Fibroblast of peridontal ligament (primary cell): Measurements from ENCODE around the gene SAMD11.

Source experiments
- DNase-seq: peaks from one replicate; pipeline ENCODE4 v3.0.0-alpha.2; 2010; ENCODE audit errors: extremely low read depth

Gene SAMD11

DNA sequence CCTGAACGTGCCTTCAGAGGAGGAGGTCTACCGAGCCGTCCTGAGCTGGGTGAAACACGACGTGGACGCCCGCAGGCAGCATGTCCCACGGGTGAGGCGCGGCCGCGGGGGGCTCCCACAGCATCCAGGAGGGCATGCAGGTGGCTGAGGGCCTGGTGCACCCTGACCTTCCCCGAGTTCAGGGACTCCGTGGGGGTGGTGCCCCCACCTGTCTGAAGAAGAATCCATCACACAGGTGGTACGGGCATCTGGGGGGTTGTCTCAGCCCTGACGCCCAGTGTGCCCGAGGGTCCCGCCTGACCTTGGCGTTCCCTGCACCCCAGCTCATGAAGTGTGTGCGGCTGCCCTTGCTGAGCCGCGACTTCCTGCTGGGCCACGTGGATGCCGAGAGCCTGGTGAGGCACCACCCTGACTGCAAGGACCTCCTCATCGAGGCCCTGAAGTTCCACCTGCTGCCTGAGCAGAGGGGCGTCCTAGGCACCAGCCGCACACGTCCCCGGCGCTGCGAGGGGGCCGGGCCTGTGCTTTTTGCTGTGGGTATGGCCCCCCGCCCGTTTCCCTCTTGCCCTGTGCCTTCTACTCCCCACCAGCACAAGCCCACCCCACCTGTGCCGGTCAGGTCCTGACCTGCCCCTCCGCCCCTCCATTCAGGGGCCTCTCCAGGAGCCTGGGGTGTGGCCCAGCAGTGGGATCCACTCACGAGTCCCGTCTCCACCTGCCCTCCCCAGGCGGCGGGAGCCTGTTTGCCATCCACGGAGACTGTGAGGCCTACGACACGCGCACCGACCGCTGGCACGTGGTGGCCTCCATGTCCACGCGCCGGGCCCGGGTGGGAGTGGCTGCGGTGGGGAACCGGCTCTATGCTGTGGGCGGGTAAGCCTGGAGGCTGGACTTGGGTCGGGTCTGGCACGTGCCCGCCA is 38.9 kb downstream of the SAMD11 start:
- no peak for DNase-seq

DNA sequence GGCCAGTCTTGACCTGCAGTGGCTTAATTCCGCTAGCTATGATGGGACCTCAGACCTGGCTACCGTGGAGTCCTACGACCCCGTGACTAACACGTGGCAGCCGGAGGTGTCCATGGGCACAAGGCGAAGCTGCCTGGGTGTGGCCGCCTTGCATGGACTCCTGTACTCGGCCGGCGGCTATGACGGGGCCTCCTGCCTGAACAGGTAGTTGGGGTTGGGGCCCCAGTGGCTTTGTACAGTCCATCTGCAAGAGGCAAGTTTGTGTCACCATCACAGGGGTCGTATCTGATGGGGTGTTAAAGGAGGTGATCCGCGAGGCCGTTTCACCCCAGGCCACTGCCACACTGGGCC is 39.6 kb downstream of the SAMD11 start:
- DNase-seq, result no peak

DNA sequence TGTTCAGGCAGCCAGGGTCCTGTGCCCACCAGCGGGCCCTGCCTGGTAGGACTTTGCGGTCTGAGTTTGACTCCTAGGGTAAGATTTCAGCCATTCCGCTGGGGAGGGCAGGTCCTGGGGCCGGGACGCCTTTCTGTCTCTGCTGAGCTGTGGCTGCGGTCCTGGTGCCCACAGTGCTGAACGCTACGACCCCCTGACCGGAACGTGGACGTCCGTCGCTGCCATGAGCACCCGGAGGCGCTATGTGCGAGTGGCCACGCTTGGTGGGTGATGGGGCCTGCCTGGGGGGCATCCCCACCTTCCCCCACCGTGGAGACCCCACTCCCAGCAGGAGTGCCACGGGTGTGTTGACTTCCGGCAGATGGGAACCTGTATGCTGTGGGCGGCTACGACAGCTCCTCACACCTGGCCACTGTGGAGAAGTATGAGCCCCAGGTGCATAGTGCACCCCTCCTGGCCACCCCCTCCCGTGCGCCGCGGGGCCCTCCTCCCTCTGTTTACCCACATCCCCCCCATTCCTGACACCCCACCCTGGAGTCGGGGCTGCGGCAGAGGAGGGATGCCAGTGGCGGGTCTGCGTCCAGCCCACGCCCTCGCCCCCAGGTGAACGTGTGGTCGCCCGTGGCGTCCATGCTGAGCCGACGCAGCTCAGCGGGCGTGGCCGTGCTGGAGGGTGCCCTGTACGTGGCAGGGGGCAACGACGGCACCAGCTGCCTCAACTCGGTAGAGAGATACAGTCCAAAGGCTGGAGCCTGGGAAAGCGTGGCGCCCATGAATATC is 40.2 kb downstream of the SAMD11 start:
- DNase-seq, result no peak

DNA sequence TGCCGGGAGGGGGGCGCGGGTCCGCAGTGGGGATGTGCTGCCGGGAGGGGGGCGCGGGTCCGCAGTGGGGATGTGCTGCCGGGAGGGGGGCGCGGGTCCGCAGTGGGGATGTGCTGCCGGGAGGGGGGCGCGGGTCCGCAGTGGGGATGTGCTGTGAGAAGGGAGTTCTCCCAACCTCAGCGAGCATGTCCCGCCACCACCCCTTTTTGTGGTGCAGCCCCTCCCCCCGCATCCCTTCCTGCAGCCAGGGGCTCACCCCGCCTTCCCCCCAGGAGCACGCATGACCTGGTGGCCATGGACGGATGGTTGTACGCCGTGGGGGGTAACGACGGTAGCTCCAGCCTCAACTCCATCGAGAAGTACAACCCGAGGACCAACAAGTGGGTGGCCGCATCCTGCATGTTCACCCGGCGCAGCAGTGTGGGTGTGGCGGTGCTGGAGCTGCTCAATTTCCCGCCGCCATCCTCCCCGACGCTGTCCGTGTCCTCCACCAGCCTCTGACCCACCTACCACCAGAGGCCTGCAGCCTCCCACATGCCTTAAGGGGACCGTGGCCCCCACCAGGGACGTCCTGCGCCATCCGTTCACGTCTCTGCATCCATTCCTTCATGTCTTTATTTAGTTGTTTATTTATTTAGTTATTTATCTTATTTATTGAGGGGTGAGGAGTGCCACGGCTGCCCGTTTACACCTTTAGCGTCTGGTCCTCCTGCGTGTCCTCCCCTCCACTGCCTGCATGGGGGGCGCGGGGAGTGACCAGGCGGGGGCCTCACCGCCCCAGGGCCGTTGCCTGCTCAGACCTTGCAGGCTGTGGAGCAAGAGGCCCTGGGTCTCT is 41.2 kb downstream of the SAMD11 start:
- no peak for DNase-seq

DNA sequence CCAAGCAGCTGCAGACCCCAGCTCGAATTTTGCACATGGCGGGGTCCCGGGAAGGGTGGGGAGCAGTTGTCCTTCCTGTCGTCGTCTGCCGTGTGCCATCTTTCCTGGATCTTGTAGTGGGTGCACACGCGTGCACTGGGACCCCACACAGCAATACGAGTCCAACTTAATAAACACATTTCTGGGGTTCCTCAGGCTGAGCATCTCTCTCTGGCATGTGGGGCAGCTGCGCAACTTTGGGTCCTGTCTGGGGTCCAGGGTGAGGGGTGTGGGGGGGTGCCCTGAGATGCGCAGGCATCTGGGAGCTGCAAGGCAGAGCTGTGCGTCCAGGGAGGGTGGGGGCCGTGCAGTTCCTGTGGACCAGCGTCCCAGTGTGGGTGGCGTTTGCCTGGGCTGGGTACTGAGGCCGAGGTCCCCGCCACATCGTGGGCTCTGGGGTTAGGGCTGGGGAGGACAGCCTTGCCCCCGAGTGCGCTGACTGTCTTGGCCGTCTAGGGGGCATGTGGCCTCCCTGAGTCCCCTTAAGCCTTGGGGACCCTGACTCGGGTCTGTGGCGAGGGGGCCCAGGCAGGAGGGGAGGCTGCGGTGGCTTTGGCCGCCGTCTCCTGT is 41.9 kb downstream of the SAMD11 start:
- DNase-seq, result no peak

DNA sequence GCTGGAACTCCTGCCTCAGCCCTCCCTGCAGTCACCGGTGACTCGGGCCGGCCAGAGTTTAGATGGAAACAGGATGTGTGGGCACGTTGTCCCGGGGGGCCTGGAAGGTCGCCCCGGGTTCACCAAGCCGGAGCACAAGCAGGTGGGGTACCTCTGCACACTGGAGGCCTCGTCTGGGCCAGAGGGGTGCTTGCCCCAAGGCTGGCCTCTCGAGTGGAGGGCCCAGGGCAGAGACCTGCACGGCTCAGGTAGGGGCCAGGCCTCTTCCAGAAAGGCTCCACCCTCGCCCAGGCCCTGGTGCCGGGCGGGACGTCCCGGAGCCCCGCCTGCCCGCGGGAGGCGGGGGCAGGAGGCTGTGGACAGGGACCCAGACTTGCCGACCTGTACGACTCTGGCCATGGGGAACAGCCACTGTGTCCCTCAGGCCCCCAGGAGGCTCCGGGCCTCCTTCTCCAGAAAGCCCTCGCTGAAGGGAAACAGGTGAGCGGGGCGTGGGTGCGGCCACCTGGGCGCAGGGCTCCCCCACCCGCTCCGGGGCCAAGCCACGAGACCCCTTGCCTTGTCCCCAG is 42.5 kb downstream of the SAMD11 start, which contains the start of gene PLEKHN1:
TSS of gene PLEKHN1 (plus strand) at position 348 of the 569 bp plus-strand sequence. CDS start at position 398, 50 bp downstream.
- DNase-seq, result no peak

DNA sequence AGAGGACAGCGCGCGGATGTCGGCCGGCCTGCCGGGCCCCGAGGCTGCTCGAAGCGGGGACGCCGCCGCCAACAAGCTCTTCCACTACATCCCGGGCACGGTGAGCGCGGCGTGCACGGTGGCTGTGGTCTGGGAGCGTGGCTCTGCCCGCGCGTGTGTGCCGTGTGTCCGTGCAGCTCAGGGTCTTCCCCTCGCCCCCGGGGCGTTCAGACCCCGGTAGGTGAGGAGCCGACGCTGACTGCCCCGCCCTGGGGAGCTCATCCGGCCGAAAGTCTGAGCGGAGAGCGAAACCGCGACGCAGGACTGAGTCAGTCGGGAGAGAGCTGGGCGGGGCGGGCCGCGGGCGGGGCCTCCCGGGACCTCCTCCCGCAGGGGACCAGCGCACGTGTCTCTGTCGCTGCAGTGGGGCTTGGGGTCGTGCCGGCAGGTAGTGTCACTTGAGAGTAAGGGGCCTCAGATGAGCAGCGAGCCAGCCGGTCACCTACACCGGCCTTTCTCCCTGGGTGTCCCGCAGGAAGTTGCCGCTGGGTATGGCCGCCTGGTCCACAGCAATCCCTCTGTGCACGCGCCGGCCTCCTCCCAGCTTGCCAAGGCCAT is 43.1 kb downstream of the SAMD11 start:
- DNase-seq, result peak; percentile 40

DNA sequence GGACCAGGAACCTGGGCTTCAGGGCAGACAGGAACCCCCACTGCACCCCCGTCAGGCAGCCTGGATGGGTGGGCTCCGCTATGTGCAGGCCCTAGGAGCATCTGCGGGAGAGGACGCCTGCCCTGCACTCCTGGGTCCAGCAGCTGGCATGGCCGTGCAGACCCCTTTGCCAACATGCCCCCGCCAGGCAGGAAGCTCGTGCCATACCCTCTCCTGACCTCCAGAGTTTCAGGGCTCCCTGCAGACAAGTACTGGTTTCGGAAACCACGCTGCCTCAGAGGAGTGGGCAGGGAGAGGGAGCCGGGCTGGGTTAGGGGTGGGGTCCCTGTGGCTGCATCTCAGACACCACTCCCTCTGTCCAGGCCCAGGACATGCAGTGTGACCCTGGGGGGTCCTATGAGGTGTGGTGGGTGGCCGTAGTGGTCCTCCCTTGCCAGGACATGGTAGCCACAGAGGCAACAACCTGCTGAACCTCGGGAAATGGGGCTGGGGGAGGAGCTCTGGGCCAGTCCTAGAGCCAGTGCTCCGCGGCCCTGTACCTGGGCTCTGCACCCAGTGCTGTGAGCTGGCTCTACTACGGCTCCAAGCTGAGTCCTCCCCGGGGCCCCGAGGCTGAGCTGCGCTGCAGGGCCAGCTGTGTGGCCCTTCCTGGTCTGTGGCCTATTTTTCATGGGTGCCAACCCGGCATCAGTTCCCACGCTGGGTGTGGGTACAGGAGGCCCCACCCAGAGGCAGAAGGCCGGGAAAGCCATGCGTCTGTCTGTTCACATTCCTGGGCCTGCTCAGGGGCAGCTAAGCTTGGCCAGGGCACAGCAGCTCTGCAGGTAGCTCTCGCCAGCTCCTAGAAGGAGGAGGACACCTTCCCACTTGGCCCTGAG is 44.0 kb downstream of the SAMD11 start:
- DNase-seq, result no peak

DNA sequence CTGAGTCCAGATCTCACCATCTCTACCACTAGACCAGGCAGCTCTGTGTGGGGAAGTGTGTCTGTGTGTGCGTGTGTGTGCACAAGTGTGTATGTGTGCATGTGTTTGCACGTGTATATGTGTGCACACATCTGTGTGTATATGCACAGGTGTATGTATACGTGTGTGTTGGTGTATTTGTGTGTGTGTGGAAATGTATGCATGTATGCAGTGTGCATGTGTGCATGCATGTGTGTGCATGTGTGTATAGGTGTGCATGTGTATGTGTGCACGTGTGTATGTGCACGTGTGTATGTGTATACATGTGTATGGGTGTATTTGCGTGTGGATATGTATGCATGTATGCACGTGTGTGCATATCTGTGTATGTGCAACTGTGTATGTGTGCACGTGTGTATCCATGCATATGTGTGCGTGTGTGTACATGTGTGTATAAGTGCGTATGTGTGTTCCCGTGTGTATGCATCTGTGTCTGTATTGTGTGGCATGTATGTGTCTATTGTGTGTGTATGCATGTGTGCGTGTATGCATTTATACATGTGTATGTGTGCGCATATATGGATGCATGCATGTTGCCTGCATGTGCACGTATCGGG is 45.6 kb downstream of the SAMD11 start:
- DNase-seq, result no peak

DNA sequence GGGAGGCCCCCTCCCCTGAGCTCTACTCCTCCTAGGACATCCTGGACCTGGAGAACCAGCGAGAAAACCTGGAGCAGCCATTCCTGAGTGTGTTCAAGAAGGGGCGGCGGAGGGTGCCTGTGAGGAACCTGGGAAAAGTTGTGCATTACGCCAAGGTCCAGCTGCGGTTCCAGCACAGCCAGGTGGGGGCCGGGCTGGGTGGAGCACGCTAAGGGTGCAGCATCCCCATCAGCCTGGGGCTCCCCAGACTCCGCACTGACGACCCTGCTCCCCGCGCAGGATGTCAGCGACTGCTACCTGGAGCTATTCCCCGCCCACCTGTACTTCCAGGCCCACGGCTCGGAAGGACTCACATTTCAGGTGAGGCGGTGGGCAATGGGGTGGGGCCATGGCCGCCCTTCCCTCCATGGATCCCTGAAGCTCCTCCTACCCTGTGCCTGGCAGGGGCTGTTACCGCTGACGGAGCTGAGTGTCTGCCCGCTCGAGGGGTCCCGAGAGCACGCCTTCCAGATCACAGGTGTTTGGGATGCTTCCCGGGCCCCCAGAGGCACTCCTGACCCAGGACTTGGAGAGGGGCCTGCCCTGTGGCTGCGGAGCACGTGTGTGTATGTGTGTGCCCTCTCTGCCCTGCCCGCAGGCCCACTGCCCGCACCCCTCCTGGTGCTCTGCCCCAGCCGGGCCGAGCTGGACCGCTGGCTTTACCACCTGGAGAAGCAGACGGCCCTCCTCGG is 46.7 kb downstream of the SAMD11 start:
- DNase-seq, result no peak

DNA sequence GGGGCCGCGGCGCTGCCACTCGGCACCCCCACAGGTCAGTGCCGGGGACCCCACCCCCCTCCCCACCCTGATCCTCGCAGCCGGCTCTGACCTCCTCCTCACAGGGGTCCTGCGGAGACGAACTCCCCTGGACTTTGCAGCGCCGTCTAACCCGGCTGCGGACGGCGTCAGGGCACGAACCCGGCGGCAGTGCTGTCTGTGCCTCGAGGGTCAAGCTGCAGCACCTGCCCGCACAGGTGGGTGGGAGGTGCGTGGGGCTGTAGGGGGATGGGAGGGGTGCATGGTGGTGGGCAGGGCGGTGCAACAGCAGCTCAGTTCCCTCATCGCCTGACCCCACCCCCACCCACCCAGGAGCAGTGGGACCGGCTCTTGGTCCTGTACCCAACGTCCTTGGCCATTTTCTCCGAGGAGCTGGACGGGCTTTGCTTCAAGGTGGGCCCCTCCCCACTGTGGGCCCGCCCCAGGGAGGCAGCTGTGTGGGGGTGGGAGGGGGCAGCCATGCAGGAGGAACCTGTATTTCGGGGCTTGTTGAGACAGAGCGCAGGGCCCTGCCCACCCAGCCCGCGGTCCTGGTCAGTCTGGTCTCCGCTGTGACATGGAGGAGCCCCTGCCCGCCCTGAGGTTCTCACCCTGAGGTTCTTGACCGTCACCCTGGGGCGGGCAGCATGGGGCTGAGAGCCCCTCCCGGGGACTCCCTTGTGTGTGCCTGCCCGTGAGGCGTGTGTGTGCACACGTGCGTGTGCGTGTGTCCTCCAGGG is 47.4 kb downstream of the SAMD11 start:
- DNase-seq, result no peak

DNA sequence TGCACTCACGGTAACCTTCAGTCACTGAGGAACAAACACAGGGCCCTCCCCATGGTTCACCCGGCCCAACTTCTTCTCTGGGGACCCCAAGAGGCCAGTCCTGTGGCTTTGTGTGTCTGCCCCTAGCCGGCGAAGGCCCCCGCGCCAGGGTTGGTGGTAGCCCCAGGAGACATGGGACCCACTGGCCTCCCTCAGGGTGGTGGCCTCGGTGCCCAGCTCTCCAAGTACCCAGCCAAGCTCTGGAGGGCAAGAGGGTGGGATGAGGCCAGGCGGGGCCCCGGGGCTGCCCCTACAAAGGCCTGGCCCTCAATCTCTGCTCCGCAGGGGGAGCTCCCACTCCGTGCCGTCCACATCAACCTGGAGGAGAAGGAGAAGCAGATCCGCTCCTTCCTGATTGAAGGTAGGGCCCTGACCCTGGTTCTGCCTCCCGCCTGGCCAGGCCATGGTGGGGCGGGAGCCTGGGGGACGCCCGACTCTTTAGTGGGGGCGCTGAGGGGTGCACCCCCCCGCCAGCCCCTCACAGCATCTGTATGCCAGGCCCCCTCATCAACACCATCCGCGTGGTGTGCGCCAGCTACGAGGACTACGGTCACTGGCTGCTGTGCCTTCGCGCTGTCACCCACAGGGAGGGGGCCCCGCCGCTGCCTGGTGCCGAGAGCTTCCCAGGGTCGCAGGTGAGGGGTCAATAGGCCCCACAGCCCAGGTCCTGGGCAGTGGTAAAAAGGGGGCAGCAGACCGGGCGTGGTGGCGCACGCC is 48.2 kb downstream of the SAMD11 start:
- no peak for DNase-seq

DNA sequence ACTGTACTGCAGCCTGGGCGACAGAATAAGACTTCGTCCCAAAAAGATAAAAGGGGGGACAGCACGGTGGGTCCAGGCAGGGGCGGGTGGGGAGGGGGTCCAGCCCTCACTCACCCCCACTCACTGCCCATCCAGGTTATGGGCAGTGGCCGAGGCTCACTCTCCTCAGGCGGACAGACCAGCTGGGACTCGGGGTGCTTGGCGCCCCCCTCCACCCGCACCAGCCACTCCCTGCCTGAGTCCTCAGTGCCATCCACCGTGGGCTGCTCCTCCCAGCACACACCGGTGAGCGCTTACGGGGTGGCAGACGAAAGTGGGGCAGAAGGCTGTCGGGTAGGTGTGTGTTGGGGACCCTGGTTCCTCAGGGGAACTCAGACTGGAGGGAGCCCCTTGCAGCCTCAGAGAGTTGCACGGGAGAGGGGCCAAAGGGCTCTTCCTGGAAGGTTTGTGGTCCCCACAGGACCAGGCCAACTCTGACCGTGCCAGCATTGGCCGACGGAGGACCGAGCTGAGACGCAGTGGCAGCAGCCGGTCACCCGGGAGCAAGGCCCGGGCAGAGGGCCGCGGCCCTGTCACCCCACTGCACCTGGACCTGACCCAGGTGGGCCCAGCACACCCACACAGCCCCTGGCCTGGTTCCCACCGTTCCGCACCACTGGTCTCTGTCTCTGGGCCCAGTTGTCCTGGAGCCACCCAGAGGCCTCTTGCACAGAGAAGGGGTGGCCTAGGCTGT is 49.2 kb downstream of the SAMD11 start:
- DNase-seq, result no peak

DNA sequence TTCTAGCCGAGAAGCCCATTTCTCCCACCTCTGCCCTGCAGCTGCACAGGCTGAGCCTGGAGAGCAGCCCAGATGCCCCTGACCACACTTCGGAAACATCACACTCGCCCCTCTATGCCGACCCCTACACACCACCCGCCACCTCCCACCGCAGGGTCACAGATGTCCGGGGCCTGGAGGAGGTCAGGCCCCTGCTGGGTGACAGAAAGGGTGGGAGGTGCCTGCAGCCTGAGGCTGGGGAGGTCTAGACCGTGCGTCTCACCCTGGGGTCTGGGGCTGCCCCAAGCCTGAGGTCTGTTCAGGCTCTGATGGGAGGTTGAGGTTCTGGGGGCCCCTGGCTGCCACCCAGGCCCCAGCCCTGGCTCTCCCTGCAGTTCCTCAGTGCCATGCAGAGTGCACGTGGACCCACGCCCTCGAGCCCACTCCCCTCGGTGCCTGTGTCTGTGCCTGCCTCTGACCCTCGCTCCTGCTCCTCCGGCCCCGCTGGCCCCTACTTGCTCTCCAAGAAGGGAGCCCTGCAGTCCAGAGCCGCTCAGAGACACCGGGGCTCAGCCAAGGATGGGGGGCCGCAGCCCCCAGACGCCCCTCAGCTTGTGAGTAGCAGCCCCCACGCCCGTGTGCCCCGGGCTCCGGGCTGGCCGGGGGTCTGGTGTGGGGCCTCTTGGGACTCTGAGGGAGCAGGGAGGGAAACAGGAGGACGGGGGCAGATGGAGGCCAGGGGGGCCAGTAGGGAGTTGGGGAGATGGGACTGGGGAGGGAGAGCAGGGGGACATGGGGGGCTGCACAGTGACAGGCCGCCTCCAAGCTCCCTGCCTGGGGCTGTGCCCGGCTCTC is 50.0 kb downstream of the SAMD11 start:
- DNase-seq, result no peak

DNA sequence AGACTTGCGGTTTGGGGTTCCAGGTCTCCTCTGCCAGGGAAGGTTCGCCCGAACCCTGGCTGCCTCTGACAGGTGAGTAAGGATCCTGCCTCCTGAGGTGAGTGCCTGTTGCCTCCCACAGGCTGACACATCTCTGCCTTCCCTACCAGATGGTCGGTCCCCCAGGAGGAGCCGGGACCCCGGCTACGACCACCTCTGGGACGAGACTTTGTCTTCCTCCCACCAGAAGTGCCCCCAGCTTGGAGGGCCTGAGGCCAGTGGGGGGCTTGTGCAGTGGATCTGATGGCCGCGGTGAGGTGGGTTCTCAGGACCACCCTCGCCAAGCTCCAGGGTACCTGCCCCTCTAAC is 50.5 kb downstream of the SAMD11 start:
- DNase-seq, result no peak
